ENCODE data around the gene KRT82. TPM values are rescaled to one million over a fixed set of nuclear protein-coding genes. Genes with fewer than 3 reads are reported as not detected.
"Not testable (repeated sequence)": the region's sequence is repeated elsewhere in the genome, so short reads cannot be mapped to it uniquely, and the experiment has no call there.

Gene KRT82
- total RNA-seq: not detected in 2 replicates

DNA sequence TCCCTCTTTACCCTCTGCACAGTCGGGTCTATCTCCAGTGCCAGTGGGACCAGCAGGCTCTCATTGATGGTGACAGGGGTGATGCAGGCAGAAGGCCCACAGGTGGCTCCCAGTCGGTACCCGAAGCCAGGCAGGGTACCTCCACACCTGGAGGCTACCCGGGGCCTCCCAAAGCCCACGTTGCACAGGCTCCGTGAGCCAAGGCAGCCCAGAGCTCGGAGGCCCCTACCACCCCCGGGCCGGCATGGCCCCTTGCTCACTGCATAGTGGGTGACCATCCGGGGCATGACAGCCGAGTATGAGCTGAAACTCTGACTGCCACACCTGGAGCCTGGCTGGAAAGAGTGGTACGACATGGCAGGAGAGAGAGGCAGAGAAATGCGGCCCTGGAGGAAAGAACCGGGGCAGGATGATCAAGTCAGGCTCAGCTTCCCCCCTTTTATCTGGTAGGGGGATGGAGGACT lies at the start of gene KRT82:
Gene KRT82 (minus strand): TSS at position 414 of the 464 bp plus-strand sequence. CDS start 58 bp downstream, at position 356.
- intact Hi-C loops (cut with micrococcal nuclease): no loop called here

DNA sequence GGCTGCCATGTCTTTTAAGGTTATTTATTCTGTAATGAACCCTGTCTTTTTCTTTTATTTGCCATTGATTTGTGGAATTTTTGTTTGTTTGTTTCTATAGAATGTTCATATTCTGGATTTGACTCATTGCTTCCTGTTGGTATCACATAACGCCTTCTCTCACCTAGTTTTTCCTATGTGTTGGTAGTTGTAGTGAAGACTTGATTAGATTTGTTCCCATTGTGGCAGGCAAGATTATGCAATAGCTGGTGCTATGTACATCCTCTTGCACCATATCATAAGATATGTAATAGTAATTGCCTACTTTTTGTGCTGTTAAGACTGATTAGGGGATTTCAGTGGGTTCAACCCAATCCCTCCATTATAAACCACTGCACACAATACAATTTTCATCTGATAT lies 49.7 kb upstream of the KRT82 start:
- intact Hi-C loops (cut with micrococcal nuclease): no loop called here

DNA sequence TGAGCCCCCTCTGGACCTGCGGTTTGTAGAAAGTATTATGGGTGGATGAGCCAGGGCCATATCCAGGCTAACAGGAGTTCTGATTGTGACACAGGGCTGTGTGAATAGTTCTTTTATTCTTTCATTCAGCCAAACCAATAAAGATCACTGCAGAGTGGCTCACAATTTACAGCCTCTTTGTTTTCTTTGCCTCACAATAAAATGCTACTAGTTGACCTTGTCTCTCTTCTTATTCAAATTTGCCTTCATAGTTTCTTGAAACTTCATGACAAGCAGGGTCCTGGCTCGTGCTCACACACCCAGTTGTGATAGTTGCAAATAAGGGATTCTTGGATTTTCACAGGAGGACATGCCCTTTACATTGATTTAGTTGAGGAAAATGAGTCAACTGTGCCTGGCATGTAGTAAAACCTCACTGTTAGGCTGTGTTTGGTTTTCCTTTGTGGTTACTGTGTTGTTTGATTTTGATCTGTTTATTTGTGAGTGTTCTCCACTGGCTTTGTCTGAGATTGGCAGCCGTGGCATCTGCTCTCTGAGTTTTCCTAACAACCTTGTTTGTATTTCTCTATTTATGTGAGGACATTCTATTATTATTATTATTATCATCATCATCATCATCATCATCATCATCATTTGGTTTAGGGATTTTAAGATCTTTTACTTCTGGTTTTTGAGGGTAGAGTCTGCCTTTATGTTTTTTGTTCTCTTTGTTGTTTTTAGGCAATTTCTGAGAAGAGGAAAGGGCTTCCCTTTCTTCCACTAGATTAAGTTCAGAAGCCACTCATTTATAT lies 48.5 kb upstream of the KRT82 start:
- intact Hi-C loops (cut with micrococcal nuclease): no loop called here

DNA sequence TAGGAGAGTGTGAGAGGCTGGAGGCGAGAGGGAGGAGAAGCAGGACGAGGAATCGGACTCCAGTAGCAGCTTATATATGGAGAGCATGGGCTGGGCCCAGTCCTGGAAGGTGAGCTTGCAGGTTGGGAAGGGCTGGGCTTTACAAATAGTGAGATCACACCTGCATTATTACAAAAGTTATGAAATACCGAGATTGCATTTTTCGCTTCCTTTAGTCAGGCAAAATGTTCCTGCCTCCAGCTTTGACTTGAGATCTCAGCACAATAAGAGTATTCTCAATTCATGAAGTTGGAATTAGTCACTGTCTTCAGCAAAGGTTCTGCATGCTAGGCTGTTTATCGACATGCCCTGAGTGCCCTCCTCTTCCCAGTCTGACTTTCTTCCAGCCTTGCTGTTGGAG lies 46.0 kb upstream of the KRT82 start, which contains the start of gene KRT6B:
Gene KRT6B (minus strand): TSS at position 46 of the 400 bp plus-strand sequence. CDS start 68 bp downstream, outside the sequence.
- intact Hi-C loops (cut with micrococcal nuclease): no loop called here

DNA sequence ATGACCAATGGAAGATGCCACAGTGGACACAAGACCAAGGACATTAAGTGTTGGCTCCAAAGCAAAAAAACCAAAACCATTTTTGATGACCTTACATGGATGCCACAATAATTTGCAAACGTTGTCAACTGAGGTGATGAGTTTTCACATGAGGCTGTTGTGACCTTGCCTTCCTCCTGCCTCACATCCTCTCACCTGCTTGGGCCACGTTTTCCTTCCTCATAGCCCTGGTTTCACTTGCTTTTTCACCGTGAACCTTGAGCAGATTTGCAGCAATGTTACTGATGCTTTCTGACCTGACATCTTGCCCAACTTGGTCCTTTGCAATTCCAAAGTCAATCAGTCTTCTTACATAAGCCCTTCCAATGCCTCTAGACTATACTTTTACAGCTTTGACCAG lies 42.1 kb upstream of the KRT82 start:
- intact Hi-C loops (cut with micrococcal nuclease): no loop called here

DNA sequence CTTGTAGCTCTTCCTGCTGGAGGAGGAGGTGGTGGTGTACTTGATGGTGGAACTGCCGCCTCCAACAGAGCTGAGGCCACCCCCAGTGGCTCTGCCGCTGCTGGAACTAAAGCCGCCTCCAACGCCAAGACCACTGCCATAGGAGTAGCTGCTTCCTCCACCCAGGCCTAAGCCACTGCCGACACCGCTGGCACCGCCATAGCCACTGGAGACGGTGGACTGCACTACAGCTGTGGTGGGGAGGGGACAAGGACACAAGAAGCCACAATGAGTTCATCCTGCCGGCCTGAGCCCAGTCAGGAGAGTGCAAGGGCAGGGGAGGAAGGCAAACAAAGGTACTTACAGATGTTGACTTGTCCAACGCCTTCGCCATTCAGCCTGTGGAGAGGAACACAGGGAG lies 41.1 kb upstream of the KRT82 start:
- intact Hi-C loops (cut with micrococcal nuclease): not testable (repeated sequence)

DNA sequence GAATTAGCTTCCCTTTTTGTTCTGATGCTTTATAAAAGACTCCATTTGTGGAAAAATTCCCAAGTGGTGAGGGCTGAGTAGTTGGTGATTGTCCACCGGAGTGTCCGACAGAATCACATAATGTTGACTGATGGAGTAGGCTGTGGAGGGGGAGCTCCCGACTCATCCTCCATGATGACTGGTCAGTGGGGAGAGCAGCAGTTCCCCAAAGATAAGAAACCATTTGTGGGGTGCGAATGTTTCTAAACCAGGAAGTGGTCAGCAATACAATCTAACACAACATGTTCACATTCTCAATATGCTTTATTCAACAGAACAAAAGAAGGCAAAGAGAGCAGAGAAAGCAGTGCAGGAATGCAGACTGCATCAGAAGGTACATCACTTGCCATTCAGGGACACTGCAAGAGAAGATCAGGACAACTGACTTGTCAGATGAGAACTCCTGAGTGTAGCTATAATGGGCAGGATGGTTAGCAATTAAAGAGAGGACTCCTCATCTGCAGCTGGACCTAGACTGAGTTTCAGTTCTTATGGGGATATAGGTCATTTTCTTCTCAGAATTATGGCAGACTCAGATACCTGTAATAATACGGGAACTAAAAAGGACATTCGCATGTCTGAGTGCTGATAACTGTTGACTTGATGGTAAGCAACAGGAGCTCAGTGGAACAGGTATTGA lies 40.4 kb upstream of the KRT82 start:
- intact Hi-C loops (cut with micrococcal nuclease): no loop called here

DNA sequence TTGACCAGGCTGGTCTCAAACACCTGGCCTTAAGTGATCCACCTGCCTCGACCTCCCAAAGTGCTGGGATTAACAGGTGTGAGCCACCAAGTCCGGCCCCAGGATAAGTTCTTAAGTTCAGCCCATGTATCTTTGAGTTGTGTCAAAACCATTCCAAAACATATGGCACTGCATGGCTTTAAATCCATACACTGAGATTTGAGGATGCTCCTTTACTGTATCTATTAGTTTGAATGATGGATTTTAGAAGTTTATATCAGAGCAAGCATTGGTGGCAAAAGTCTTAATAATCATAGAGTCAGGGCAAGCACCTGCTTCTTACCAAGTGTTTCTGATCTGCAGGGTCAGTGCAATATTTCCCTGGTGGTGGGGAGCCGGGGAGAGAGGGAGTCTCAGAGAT lies 39.7 kb upstream of the KRT82 start:
- intact Hi-C loops (cut with micrococcal nuclease): no loop called here

DNA sequence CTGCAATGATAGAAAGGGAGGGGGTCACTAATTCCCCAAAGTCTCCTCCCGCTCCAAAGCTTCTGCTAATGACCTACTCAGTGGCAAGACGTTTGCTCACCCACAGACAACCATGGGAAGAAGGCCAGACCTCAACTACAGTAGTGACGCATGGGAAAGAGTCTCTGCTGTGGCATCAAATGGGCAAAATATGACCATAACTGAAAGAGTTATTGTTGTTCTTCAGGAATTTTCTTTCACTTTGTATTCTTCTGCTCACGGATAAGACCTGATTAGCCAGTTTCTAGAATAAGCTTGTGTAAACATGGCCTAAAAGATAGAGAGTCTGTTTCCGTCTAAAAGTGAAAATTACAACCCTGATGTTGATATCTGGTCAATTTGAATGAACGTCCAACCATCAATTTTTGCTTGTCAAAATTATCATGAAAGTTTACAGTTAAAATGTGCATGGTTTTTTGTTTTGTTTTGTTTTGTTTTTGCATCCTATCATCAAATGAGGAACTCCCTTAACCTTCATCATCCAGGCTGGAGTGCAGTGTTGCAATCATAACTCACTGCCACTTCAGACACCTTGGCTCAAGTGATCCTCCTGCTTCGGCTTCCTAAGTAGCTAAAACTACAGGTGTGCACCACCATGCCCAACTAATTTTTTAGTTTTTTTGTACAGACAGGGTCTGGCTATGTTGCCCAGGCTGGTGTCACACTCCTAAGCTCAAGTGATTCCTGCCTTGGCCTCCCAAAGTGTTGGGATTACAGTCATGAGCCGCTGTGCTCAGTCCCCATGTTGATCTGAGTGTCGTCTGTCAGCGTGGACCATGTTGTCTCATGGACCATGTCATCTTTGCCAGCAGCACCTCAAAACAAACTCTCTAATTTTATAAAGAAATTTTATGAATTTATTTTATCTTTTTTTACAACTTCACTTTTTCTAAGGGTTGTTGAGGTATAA lies 38.8 kb upstream of the KRT82 start:
- intact Hi-C loops (cut with micrococcal nuclease): no loop called here

DNA sequence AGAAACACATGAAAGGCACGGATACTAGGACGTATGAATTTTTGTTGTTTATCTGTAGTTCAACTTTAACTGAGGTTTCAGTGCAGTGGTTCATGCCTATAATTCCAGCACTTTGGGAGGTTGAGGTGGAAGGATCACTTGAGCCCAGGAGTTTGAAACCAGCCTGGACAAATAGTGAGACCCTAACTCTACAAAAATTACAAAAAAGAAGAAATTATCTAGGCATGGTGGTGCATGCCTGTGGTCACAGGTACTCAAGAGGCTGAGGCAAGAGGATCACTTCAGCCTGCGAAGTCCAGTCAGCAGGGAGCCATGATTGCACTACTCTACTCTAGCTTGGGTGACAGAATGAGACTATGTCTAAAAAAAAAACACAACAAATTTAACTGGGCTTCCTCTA lies 37.8 kb upstream of the KRT82 start:
- intact Hi-C loops (cut with micrococcal nuclease): no loop called here

DNA sequence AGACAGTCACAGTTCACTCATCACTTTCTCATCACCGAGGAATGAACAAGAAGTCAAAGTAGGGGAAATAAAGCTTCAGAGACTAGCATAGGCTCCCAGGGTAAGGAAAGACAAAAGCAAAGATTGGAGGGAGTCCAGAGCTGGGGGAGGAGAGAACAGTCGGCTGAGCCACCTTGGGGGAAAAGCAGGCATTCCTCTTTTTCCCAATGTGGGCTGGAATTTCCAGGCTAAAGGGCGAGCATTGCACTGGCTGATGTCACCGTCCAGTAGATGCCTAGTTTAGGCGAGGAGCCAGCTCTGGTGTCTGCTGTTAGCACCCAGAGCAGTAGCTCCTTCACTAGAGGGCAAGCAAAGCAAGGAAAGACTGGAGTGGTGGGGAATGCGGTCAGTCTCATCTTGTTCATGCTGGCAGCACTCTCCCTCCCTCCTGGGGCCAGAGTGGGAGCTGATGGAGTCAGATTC lies 36.5 kb upstream of the KRT82 start:
- intact Hi-C loops (cut with micrococcal nuclease): no loop called here

DNA sequence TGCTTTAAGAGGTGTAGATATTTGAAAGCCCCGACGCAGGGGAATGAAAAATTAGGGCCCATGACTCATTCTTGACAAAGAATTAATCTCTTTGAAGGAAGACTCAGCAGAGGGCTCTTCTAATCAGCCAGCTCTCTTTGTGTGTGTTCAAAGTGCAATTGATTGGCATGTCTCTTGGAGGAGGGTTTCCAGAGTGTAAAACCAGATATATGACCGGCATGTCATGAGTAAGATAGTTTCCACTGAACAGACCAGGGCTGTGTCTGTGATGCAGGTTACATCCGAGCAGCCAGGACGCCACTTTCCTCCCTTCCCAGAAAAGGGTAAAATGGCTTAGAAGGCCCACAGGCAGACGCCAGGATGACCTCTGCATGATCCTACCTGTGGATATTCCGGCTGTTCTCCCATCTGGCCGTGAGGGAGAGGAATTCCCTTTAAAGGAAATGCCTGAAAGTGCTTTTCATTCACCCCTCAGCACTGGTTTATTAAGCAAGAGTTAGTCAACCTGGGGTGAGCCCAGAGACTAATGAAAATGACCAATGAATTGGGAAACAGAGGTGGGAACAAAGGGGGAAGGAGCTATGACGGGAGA lies 35.3 kb upstream of the KRT82 start:
- intact Hi-C loops (cut with micrococcal nuclease): no loop called here

DNA sequence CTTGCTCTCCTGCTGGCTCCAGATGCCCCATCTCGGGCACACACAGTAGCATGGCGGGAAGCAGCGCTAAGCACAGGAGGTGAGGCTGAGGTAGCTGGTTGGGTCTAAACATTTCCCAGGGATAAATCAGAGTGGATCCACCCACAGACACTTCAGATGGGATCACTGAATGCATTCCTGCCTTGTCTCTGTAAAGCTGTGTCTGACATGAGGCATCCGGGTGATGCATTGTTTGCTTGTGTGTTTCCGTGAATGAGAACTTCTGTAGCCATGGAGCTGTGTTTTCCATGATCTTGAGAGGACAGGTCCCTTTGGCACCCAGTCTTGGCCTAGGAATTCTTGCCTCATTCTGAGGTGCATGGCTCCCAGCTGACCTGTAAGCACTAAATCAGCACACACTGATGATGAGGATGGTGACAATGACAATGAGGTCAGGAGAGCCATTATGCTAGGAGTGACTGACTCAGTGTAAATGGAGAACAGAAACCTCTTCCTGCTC lies 34.7 kb upstream of the KRT82 start:
- intact Hi-C loops (cut with micrococcal nuclease): no loop called here

DNA sequence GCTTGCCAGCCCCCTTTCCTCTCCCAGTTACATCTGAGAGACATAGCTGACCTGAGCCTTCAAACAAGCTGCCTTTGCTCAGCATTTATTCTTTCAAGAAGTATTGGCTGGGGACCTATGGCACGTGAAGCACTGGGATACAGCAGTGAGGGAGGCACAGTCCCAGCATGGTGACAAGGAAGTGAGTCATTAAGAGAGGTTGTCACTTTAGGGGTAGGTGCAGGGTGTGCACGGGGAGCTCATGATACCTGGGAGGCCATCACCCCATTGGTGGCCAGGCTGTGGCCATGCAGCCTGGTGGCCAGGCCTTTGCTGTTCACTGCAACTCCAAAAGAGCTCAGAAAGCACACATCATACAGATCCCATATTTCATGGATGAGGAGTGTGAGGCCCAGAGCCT lies 33.7 kb upstream of the KRT82 start:
- intact Hi-C loops (cut with micrococcal nuclease): no loop called here

DNA sequence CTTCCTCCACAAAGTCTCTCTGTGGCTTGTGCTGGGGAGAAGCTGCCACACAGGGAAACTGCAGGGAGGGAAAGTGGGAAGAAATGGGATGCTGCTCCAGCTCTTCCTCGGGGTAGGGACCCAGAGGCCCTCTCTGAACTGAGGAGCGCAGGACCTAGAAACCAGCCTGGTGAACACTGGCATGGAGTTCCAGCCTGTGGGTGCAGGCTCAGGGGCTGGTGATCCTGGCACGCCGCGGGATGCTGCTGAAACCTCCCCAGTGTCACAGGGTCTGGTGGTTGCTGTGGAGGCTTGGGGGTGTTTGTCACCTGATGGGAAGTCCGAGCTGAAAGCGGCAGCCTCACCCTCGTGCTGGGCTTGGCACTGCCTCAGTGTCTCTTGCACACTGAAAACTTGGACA lies 33.3 kb upstream of the KRT82 start:
- intact Hi-C loops (cut with micrococcal nuclease): no loop called here

DNA sequence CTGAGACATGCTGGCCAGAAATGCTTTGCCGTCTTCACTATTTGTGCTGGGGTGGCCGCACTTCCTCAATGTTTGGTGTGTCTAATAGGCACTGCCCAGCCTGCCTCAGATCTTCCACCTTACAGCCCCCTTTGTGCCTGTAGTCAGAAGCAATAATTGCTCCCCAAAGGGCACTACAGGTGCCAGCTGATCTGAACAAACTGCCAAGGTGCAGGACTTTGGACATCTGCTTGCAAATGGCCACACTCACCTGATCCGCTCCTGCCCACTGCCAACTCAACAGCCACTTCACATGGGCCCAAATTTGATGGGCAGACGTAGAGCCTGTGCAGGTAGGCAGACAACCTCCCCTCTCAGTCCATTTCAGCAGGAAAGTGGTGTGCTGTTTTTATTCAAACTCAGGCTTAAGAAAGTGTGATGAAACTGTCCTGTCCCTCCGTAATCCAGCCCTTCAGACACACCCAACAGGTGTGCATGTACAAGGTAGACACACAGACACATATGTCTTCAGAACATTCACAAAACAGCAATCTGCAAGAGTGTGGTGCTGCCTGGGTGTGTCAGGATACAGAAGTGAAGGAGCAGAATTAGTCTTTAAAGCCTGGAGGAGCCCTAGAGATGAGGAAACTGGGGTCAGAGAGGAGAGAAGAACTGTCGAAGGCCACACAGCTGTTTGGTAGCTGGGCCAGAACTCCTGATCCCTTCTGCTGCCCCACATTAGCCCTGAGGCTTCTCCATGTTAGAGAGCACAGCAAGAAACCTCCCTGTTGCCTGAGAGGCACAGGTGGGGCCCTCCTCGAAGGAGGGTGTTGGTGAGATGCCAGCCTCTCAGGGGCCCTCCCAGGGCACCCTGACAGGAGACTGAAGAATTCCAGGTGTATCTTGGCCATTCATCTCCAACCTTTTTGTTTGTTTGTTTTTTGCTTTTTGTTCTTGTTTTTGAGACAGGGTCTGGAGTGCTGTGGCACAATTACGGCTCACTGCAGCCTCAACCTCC lies 32.5 kb upstream of the KRT82 start:
- intact Hi-C loops (cut with micrococcal nuclease): no loop called here

DNA sequence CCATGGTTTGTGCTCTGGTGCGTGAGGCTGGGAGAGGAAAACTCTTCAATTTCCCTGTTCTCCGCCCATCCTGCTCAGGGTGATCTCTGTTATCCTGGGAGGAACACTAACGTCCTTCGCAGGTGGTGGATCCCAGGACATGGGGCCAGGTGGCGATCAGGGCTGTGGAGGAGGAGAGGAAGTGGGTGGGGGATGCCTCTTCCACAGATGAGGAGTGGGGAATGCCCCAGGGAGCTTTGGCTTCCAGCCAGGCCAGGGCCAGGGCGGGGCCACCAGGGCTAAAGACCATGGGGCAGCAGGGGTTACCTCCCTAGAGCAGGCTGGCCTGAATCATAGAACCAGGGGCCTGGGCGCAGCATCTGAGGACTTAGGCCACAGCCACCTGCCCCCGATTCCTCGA lies 31.4 kb upstream of the KRT82 start:
- intact Hi-C loops (cut with micrococcal nuclease): no loop called here

DNA sequence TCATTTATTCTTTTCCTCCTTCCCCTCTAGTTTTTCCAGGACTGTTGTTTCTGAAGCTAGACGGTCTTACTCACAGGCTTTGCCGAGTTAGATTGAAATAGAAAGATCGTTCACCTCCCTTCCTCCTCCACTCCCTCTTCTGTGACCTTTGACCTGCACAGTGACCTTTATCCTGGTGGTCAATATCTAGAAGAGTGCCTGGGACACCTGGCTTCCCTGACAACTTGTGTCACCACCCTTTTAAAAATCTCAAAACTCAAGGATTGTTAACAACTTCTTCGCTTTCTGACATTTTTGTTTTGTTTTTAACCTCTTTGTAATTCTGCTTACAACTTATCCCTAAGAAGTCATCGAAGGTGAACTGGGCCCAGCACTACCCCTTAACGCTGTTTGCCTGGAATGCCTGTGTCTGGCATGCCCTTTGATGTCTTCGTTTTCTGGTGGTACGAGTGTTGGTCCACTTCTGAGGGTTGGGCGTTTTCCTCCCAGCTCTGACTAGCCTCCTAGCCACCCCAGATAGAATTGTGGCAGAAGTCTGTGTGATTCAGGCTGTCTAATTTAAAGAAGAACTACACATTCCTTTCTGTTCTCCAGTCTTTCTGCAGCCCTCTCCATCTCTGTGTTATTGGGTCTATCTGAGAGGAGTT lies 30.8 kb upstream of the KRT82 start:
- intact Hi-C loops (cut with micrococcal nuclease): no loop called here

Measured in T-helper 1 cell treated with Interleukin-12 subunit alpha and Interleukin-12 subunit beta and Interleukin-4 antibody, amounts not matched to agents 30 ng/mL and 1 ng/mL, for 36 hours (primary cell).